A673 (cell line): ENCODE data around the gene CLTB.

ENCODE experiments used
- EZH2 ChIP-seq: fragments of 200-600 bp; sonication (generic); IDR thresholded peaks from 2 replicates; pipeline ENCODE4 v1.6.1; 2017; ENCODE audit warnings: borderline replicate concordance, low read depth, mild to moderate bottlenecking, mixed read lengths, antibody characterized with exemption, low read length; ENCODE audit not compliant: poor library complexity, severe bottlenecking
- TF ChIP-seq, protein P1 (sequence below): fragments of 300-800, 200-600 bp; sonication (generic); conservative IDR thresholded peaks from 2 replicates; pipeline ENCODE4 v1.5.1; 2017; ENCODE audit warnings: low read depth, mild to moderate bottlenecking, antibody characterized with exemption, low read length, moderate library complexity, mixed read lengths

DNA sequence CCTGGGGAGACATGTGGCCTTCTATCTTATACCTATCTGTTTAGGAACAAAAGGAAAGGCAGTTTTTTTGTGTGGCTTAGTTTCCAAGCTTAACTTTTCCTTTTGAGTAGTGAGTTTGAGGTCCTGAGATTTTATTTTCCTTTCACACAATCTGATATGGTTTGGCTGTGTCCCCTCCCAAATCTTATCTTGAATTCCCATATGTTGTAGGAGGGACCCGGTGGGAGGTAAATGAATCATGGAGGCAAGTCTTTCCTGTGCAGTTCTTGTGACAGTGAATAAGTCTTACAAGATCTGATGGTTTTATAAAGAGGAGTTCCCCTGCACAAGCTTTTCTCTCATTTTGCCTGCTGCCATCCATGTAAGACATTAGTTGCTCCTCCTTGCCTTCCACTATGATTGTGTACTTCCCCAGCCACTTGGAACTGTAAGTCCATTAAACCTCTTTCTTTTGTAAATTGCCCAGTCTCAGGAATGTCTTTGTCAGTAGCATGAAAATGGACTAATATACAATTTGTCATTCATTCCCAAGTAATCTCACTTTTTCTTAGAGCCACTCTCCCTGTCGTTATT lies 4.7 kb upstream of the CLTB start:
- TF ChIP-seq, protein P1, sequence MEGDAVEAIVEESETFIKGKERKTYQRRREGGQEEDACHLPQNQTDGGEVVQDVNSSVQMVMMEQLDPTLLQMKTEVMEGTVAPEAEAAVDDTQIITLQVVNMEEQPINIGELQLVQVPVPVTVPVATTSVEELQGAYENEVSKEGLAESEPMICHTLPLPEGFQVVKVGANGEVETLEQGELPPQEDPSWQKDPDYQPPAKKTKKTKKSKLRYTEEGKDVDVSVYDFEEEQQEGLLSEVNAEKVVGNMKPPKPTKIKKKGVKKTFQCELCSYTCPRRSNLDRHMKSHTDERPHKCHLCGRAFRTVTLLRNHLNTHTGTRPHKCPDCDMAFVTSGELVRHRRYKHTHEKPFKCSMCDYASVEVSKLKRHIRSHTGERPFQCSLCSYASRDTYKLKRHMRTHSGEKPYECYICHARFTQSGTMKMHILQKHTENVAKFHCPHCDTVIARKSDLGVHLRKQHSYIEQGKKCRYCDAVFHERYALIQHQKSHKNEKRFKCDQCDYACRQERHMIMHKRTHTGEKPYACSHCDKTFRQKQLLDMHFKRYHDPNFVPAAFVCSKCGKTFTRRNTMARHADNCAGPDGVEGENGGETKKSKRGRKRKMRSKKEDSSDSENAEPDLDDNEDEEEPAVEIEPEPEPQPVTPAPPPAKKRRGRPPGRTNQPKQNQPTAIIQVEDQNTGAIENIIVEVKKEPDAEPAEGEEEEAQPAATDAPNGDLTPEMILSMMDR: no peak
- TF ChIP-seq EZH2: no peak
